GM19468 (cell line): Measurements from ENCODE around the gene SOS2.
A peak's percentile ranks its signal among the peaks of the same experiment; 100 is the strongest.

Experiments
- ATAC-seq: cut with Tn5 transposase; IDR thresholded peaks from one replicate; pipeline ENCODE4 v1.9.1; 2021; ENCODE audit warnings: mild to moderate bottlenecking, moderate library complexity, moderate number of reproducible peaks; ENCODE audit not compliant: unreplicated experiment; ENCODE audit errors: extremely low read depth

Gene SOS2

GRCh38 chr14:50231475-50232275 is at the start of gene SOS2:
Gene SOS2 (minus strand): TSS chr14:50231578. CDS start chr14:50231283, 295 bp downstream.
- peak; percentile 79 for ATAC-seq

DNA sequence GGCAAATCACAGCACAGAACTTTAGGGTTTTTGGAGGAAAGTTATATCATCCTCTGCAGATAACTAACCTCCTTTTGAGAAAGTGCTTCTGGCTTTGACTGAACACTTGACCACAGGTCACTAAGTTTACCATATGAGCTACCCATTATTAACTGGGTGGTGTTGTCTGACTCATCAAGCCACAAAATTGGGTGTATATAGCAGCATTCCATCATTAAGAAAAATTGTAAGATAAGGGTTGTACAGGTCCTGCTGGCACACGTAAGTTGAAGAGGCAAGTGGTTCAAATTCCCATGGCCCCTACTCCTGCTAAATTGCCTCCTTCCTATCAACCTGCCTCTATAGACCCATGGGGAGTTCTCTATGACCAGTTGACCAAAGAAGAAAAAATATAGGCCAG is 41.1 kb upstream of the SOS2 start:
- no peak for ATAC-seq

DNA sequence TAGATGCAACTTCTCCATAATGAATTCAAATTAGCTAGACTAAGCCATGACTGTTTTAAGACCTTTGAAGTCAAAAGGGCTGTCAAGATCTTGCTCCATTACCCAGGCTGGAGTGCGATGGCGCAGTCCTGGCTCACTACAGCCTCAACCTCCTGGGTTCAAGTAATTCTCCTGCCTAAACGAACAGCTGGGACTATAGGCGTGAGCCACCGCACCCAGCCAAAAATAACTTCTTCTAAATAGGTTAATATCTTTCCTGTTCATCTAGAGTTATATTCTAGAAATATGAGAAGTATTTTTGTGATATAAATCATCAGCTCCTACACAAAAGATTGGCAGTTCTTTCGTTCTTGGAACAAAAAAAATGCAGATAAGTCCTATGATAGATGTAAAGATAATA is 39.6 kb upstream of the SOS2 start:
- ATAC-seq = no peak

GRCh38 chr14:50265029-50265428 is 33.7 kb upstream of the SOS2 start:
- ATAC-seq = no peak

- no peak for ATAC-seq
Measured at GRCh38 chr14:50263321-50263720, 31.9 kb upstream of the SOS2 start.

DNA sequence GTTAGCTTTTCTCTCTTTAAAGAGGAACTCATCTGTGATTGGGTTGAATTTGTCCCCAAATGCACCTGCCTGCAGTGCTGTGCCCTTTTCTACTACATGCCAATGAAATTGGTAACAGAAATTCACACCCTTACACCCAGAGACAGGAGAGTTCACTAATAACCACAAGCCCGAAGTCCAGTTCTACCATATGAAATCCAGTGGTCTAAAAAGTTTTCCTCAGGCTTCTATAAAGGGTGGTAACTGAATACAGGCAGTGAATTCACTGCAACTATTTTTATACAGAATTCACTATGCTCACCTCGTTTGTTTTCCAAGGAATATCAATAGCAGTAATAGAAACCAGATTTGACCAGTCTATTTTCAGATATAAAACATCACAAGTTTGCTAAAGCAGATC is 31.5 kb upstream of the SOS2 start:
- ATAC-seq = no peak

DNA sequence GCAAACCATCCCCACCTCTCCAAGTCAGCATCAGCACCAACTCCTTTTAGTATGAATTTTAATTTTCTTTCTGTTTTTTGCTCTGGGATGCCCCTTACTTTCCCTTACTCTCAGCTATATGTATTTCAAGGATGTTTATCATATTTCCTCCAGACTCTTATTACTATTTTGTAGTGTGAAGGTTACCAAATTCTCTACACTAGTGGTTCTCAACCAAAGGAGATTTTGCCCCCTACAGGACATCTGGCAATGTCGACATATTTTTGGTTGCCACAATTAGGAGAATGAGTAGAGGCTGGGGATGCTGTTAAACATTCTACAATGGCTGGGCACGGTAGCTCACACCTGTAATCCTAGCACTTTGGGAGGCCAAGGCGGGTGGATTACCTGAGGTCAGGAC is 29.1 kb upstream of the SOS2 start:
- no peak for ATAC-seq

DNA sequence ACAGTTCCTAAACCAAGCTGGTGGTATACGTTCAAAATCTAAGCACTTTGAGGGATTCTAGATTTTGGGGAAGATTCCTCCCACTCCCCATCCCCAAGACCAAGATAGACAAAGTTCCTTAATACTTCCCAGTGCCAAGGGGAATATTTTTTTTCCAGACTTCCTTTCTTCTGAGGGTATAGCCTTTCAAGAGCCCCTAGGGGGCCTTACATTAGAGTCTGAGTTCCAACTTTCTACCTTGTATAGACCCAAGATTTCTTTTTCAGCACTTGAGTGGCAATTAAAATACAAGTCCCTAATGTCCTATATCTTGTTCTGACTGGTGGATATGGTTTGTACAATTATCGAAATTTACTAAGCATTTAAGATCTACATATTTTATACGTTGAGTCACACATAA is 28.7 kb upstream of the SOS2 start:
- no peak for ATAC-seq

DNA sequence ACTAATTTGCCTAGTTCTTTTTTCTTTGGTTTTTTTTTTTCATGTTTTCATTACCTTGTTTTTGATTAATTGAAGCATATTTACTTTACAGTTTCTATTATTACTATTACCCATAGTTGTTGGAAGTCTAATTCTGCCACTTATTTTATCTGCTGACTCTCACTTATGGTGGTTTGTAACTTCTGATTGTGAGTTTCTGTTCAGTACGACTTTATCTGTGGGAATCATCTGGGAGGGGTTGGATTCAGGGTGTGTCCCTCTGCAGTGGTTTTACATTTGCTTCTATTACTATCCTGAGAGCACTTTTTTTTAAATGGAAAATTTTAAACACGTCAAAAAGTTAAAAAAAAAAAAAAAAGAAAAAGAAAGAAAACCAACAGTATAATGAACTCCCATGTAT is 26.4 kb upstream of the SOS2 start:
- ATAC-seq = no peak

GRCh38 chr14:50254248-50254647 is 22.9 kb upstream of the SOS2 start:
- no peak for ATAC-seq

DNA sequence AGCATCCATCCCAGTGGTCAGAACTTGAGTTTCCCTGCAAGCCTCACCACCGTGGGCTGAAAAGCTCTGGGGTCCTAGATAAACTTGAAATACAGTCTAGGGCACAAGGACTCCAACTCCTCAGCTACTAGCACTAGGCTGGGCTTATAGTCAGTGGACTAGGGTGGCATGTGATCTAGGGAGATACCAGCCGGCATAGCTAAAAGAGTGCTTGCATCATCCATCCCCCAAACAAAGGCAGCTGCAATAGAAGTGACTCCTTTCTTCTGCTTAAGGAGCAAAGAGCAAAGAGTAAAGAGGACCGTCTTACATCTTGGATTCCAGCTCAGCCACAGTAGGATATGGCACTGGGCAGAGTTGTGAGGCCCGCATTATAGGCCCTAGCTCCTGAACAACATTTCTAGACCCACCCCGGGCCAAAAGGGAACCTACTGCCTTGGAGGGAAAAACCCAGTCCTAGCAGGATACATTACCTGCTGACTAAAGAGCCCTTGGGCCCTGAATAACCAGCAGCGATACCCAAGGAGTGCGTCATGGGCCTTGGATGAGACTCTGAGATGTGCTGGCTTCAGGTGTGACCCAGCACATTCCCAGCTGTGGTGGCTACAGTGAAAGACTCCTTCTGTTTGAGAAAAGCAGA is 17.9 kb upstream of the SOS2 start:
- ATAC-seq = no peak

- no peak for ATAC-seq
Measured at GRCh38 chr14:50247245-50247644, 15.9 kb upstream of the SOS2 start.

GRCh38 chr14:50242566-50243310 is 11.4 kb upstream of the SOS2 start:
- ATAC-seq = no peak

GRCh38 chr14:50242096-50242495 is 10.7 kb upstream of the SOS2 start:
- no peak for ATAC-seq

DNA sequence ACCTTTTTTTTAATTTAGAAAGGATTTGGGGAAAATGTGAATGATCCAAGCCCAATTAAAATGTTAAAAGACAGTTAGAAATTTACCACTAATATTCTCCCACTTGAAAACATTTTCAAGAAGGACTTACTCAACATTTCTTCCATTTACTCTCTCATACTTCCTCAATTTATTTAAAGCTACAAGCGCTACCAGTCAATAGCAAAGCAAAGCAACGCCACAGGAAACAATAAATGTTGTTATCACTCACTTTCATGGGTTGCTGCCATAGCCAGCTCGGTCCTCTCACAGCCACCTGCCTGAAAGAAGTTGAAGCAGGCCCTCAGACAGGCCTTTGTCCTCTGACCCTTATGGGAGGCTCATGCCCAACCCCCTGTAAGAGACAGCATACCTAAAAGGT is 6.0 kb upstream of the SOS2 start:
- ATAC-seq = no peak

DNA sequence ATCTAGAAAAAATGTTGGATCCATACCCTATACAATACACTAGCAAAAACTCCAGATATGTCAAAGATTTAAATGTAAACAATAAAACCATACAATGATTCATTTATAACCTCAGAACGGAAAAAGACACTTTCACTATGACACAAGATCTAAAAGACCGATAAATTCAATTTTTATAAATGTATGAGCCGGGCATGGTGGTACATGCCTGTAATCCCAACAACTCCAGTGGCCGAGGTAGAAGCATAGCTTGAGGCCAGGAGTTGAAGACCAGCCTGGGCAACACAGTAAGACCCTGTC is 2.5 kb upstream of the SOS2 start:
- ATAC-seq = no peak

DNA sequence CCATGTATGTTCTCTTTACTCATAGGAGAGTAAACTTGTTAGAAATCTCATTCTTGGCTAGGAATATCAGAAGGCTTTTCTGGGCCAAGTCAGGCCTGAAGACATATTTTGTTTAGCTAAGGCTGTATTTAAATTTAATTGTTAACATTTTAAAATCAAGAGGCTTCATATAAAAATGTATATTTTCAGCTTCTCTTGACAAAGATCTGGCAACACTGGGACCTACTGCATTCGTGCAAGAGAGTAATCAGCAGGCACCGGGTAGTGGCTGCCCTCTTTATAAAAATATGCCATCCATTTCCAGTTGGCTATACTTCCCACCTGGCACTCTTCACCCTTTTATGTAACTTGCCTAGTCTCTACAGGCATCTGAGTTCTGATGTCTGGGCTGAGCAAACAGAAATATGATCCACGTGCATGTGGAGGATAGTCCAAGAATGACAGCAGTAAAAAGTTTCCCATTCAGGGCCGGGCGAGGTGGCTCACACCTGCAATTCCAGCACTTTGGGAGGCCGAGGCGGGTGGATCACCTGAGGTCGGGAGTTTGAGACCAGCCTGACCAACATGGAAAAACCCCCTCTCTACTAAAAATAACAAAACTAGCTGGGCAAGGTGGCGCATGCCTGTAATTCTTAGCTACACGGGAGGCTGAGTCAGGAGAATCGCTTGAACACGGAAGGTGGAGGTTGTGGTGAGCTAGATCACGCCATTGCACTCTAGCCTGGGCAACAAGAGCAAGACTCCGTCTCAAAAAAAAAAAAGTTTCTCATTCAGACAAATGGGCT is 2.0 kb upstream of the SOS2 start:
- ATAC-seq = no peak

DNA sequence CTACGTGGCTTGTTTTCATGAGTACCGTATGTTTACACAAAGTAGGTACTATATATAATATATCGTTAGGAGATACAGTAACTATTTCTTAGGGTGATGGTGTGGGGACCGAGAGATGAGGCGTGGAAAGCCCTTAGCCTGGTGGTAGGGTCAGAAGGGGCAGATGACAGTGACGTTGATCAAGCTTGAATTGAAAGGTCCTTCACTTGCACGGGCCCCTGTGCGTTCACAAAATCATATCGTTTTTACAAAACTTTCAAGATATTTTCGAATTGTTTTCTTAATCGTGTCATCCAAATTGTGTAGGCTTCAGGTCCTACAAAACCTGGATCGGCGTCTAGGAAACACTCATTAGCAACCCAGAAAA is 881 bp upstream of the SOS2 start:
- no peak for ATAC-seq

- ATAC-seq = peak; percentile 11
Measured at GRCh38 chr14:50230701-50231474, 490 bp downstream of the SOS2 start.

DNA sequence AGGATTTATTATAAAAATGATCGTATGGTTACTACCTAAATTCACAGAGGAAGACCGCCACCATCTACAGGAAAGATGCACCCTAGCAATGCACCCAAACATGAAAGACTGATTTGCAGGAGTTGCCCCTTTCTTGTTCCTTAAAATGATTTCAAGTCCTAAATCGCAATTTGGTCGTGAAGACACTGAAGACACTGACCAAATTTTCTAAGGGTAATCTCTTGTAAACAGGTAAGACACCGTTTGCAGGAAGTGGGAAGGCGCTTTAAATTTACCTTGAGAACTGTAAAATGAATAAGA is 1.0 kb downstream of the SOS2 start:
- ATAC-seq = no peak
